GM18520 (cell line): ENCODE measurements around the gene KBTBD6.
"Not testable (repeated sequence)": the region's sequence is repeated elsewhere in the genome, so short reads cannot be mapped to it uniquely, and the experiment has no call there.

Source experiments
- ATAC-seq: cut with Tn5 transposase; IDR thresholded peaks from one replicate; pipeline ENCODE4 v1.9.1; 2021; ENCODE audit not compliant: unreplicated experiment

The KBTBD6 gene

GRCh38 chr13:41133951-41134350 is 1.3 kb upstream of the KBTBD6 start:
- ATAC-seq: no peak

GRCh38 chr13:41131660-41132511 is 716 bp downstream of the KBTBD6 start:
- ATAC-seq: not testable (repeated sequence)

GRCh38 chr13:41131189-41131588 is 1.4 kb downstream of the KBTBD6 start:
- not testable (repeated sequence) for ATAC-seq

GRCh38 chr13:41130356-41130755 is 2.2 kb downstream of the KBTBD6 start:
- no peak for ATAC-seq

GRCh38 chr13:41127701-41128100 is 4.9 kb downstream of the KBTBD6 start:
- ATAC-seq: no peak

- ATAC-seq: no peak
Measured at GRCh38 chr13:41122838-41123237, 9.8 kb downstream of the KBTBD6 start.

GRCh38 chr13:41117869-41118268 is 14.7 kb downstream of the KBTBD6 start:
- no peak for ATAC-seq

GRCh38 chr13:41111454-41111853 is 21.1 kb downstream of the KBTBD6 start:
- no peak for ATAC-seq

GRCh38 chr13:41107584-41108014 is 25.0 kb downstream of the KBTBD6 start:
- no peak for ATAC-seq

- ATAC-seq: no peak
Measured at GRCh38 chr13:41107104-41107571, 25.5 kb downstream of the KBTBD6 start.

GRCh38 chr13:41099986-41100385 is 32.6 kb downstream of the KBTBD6 start:
- ATAC-seq: no peak

- ATAC-seq: no peak
Measured at GRCh38 chr13:41098761-41099160, 33.8 kb downstream of the KBTBD6 start.

GRCh38 chr13:41095681-41096080 is 36.9 kb downstream of the KBTBD6 start:
- not testable (repeated sequence) for ATAC-seq

GRCh38 chr13:41085961-41086585 is 46.5 kb downstream of the KBTBD6 start:
- no peak for ATAC-seq

- no peak for ATAC-seq
Measured at GRCh38 chr13:41079725-41080124, 52.9 kb downstream of the KBTBD6 start.
